SJSA1 (cell line): ENCODE measurements around the gene IRF2. TPM values are rescaled to one million over a fixed set of nuclear protein-coding genes. Genes with fewer than 3 reads are reported as not detected.

ENCODE experiments used
- DNase-seq, 2 experiments: peaks; one replicate each; pipeline ENCODE4 v3.0.0-alpha.2; 2015 to 2020; ENCODE audit warnings: low spot score in 2 of 2, low read depth in 1 of 2
- H3K27ac ChIP-seq: fragments of 250-450 bp; sonication (Bioruptor Pico); 2 replicates; pipeline ENCODE4 v1.5.1; 2020; ENCODE audit warnings: mild to moderate bottlenecking, moderate library complexity
- H3K27me3 ChIP-seq: fragments of 250-450 bp; sonication (Bioruptor Pico); replicated peaks from 2 replicates; pipeline ENCODE4 v1.5.1; 2020; ENCODE audit warnings: mild to moderate bottlenecking, moderate library complexity
- H3K36me3 ChIP-seq: fragments of 250-450 bp; sonication (Bioruptor Pico); 2 replicates; pipeline ENCODE4 v1.5.1; 2020; ENCODE audit warnings: mild to moderate bottlenecking
- H3K4me1 ChIP-seq: fragments of 250-450 bp; sonication (Bioruptor Pico); replicated peaks from 2 replicates; pipeline ENCODE4 v1.6.1; 2021; ENCODE audit warnings: mild to moderate bottlenecking
- H3K4me3 ChIP-seq: fragments of 250-450 bp; sonication (Bioruptor Pico); 2 replicates; pipeline ENCODE4 v1.5.1; 2020; ENCODE audit warnings: mild to moderate bottlenecking
- H3K9me3 ChIP-seq: fragments of 250-450 bp; sonication (Bioruptor Pico); replicated peaks from 2 replicates; pipeline ENCODE4 v1.5.1; 2020; ENCODE audit warnings: mild to moderate bottlenecking
- total RNA-seq: library from RNA; depleted of rRNA; stranded (reverse); fragments of >200 nt; shearing (Covaris generic); gene quantifications from 2 replicates; pipeline ENCODE4 v1.2.3, GENCODE V29; 2014

The IRF2 gene
- total RNA-seq, 1 experiment from 2014 or later: 20.8 TPM

- Histone ChIP-seq H3K27ac (no peak overlapping the region), H3K27me3 (no peaks in the 10 kb centered on the region), H3K9me3 (no peaks in the 10 kb centered on the region), H3K36me3 (peaks cover 2% of the 10 kb centered on the region; the same call in 1 of the 2 replicates), H3K4me3 (no peak overlapping the region), H3K4me1 (peaks cover 19% of the 10 kb centered on the region)
- no peak for DNase-seq
Measured at GRCh38 chr4:184440595-184441358, 33.6 kb downstream of the IRF2 start.

GRCh38 chr4:184439856-184440594 lies 34.3 kb downstream of the IRF2 start:
- Histone ChIP-seq H3K4me3 (no peak overlapping the region), H3K27ac (no peak overlapping the region), H3K36me3 (peaks cover 2% of the 10 kb centered on the region; the same call in 1 of the 2 replicates), H3K27me3 (no peaks in the 10 kb centered on the region), H3K4me1 (peaks cover 18% of the 10 kb centered on the region), H3K9me3 (no peaks in the 10 kb centered on the region)
- DNase-seq: no peak

GRCh38 chr4:184439386-184439785 lies 35.0 kb downstream of the IRF2 start:
- Histone ChIP-seq H3K27me3 (no peaks in the 10 kb centered on the region), H3K4me1 (peaks cover 12% of the 10 kb centered on the region), H3K9me3 (no peaks in the 10 kb centered on the region), H3K27ac (no peak overlapping the region), H3K4me3 (no peak overlapping the region), H3K36me3 (peaks cover 2% of the 10 kb centered on the region; the same call in 1 of the 2 replicates)
- no peak for DNase-seq

- peaks cover 9% of the 10 kb centered on the region for H3K4me1 ChIP-seq
- no peaks in the 10 kb centered on the region for H3K9me3 ChIP-seq
- no peak overlapping the region for H3K4me3 ChIP-seq
- DNase-seq: no peak
- H3K36me3 ChIP-seq: peaks cover 2% of the 10 kb centered on the region; the same call in 1 of the 2 replicates
- no peak overlapping the region for H3K27ac ChIP-seq
- H3K27me3 ChIP-seq: no peaks in the 10 kb centered on the region
Measured at GRCh38 chr4:184438375-184438774, 36.0 kb downstream of the IRF2 start.

- Histone ChIP-seq H3K4me3 (no peak overlapping the region), H3K27ac (no peak overlapping the region), H3K4me1 (peaks cover 9% of the 10 kb centered on the region), H3K9me3 (no peaks in the 10 kb centered on the region), H3K36me3 (no peaks in the 10 kb centered on the region), H3K27me3 (no peaks in the 10 kb centered on the region)
- no peak for DNase-seq
Measured at GRCh38 chr4:184437565-184438265, 36.6 kb downstream of the IRF2 start.

- no peak overlapping the region for H3K4me3 ChIP-seq
- no peaks in the 10 kb centered on the region for H3K36me3 ChIP-seq
- no peak for DNase-seq
- no peaks in the 10 kb centered on the region for H3K4me1 ChIP-seq
- H3K27me3 ChIP-seq: no peaks in the 10 kb centered on the region
- H3K27ac ChIP-seq: no peak overlapping the region
- no peaks in the 10 kb centered on the region for H3K9me3 ChIP-seq
Measured at GRCh38 chr4:184434501-184435066, 39.8 kb downstream of the IRF2 start.

- no peaks in the 10 kb centered on the region for H3K27me3 ChIP-seq
- no peaks in the 10 kb centered on the region for H3K36me3 ChIP-seq
- DNase-seq: no peak
- no peaks in the 10 kb centered on the region for H3K9me3 ChIP-seq
- no peaks in the 10 kb centered on the region for H3K4me1 ChIP-seq
- H3K27ac ChIP-seq: no peak overlapping the region
- no peak overlapping the region for H3K4me3 ChIP-seq
Measured at GRCh38 chr4:184434021-184434420, 40.3 kb downstream of the IRF2 start.

GRCh38 chr4:184433258-184433892 lies 41.0 kb downstream of the IRF2 start:
- H3K36me3 ChIP-seq: no peaks in the 10 kb centered on the region
- H3K4me3 ChIP-seq: no peak overlapping the region
- H3K4me1 ChIP-seq: no peaks in the 10 kb centered on the region
- H3K27me3 ChIP-seq: no peaks in the 10 kb centered on the region
- DNase-seq: no peak
- no peaks in the 10 kb centered on the region for H3K9me3 ChIP-seq
- no peak overlapping the region for H3K27ac ChIP-seq

GRCh38 chr4:184432127-184432922 lies 42.0 kb downstream of the IRF2 start:
- Histone ChIP-seq H3K9me3 (no peaks in the 10 kb centered on the region), H3K36me3 (no peaks in the 10 kb centered on the region; the same call in 1 of the 2 replicates), H3K27me3 (no peaks in the 10 kb centered on the region), H3K27ac (no peak overlapping the region), H3K4me3 (no peak overlapping the region), H3K4me1 (no peaks in the 10 kb centered on the region)
- no peak for DNase-seq

GRCh38 chr4:184430163-184430562 lies 44.2 kb downstream of the IRF2 start:
- H3K36me3 ChIP-seq: peaks cover 13% of the 10 kb centered on the region
- no peaks in the 10 kb centered on the region for H3K9me3 ChIP-seq
- no peak for DNase-seq
- no peak overlapping the region for H3K27ac ChIP-seq
- H3K27me3 ChIP-seq: no peaks in the 10 kb centered on the region
- no peak overlapping the region for H3K4me3 ChIP-seq
- peaks cover 5% of the 10 kb centered on the region for H3K4me1 ChIP-seq

GRCh38 chr4:184428787-184429186 lies 45.6 kb downstream of the IRF2 start:
- Histone ChIP-seq H3K27ac (no peak overlapping the region), H3K36me3 (peaks cover 21% of the 10 kb centered on the region), H3K9me3 (no peaks in the 10 kb centered on the region), H3K27me3 (no peaks in the 10 kb centered on the region), H3K4me3 (no peak overlapping the region), H3K4me1 (peaks cover 6% of the 10 kb centered on the region)
- no peak for DNase-seq

- Histone ChIP-seq H3K4me3 (no peak overlapping the region), H3K27me3 (no peaks in the 10 kb centered on the region), H3K36me3 (peaks cover 21% of the 10 kb centered on the region), H3K4me1 (peaks cover 10% of the 10 kb centered on the region), H3K9me3 (no peaks in the 10 kb centered on the region), H3K27ac (no peak overlapping the region)
- no peak for DNase-seq
Measured at GRCh38 chr4:184427687-184428086, 46.7 kb downstream of the IRF2 start.

GRCh38 chr4:184427093-184427492 lies 47.3 kb downstream of the IRF2 start:
- H3K9me3 ChIP-seq: no peaks in the 10 kb centered on the region
- no peak overlapping the region for H3K4me3 ChIP-seq
- no peak overlapping the region for H3K27ac ChIP-seq
- H3K27me3 ChIP-seq: no peaks in the 10 kb centered on the region
- peaks cover 10% of the 10 kb centered on the region for H3K4me1 ChIP-seq
- peaks cover 25% of the 10 kb centered on the region for H3K36me3 ChIP-seq
- no peak for DNase-seq
